ENCODE results near the gene LPCAT3.

Gene LPCAT3

GRCh38 chr12:6962285-6963015, 55.8 kb downstream of the LPCAT3 start:
- DNase-seq: no peak

DNA sequence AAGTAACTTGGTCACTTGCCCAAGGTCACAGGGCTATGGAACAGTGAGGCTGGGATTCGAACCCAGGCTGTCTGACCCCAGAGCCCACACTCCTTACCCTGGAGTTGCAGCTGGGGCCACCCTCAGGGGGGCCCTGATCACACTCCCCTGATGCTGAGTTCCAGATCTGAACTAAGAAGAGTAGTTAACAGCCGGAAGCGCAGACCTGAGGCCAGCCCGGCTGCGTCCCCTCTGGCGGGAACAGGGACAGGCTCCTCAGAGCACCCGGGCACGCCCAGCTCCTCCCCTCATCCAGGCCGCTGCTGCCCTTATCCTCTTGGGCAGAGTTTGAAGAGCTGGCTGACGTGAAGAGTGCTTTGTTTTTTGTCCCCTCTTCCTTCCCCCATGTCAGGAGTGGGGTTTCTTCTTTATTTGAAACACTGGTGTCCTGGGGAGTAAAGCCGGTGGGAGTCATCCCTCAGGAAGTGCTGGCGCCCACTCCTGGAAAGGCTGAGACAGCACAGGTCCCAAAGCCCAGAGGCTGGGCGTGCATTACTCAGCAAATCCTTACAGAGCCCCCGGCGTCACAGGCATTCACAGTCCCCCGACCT, 56.5 kb downstream of the LPCAT3 start:
- no peak for DNase-seq

- no peak for DNase-seq
Observed at GRCh38 chr12:6961278-6961694, 57.0 kb downstream of the LPCAT3 start.

DNA sequence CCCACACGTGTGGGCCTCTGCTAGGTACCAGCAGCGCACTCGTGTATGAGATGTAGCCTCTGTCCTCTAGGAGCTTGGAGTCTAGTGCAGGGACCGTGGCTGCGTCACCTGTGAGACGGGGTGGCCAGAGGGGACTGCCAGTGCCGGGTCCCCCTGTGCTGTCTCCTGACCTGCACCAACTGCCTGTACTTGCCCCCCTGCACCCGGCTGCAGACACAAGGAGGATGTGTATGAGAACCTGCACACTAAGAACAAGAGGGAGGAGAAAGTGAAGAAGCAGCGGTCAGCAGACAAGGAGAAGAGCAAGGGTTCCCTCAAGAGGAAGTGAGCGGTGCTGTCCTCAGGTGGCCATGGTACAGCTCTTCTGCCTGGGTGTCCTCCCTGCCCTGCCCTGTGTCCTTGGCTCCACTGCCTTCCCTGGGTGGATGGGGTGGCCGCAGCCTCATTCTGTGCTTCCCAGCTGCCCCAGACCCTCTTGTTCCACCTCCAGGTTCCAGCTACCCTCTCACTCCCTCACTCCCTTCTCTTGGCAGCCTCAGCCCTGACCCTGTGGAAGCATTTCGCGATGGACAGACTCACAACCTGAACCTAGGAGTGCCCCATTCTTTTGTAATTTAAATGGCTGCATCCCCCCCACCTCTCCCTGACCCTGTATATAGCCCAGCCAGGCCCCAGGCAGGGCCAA, 57.5 kb downstream of the LPCAT3 start:
- no peak for DNase-seq

DNA sequence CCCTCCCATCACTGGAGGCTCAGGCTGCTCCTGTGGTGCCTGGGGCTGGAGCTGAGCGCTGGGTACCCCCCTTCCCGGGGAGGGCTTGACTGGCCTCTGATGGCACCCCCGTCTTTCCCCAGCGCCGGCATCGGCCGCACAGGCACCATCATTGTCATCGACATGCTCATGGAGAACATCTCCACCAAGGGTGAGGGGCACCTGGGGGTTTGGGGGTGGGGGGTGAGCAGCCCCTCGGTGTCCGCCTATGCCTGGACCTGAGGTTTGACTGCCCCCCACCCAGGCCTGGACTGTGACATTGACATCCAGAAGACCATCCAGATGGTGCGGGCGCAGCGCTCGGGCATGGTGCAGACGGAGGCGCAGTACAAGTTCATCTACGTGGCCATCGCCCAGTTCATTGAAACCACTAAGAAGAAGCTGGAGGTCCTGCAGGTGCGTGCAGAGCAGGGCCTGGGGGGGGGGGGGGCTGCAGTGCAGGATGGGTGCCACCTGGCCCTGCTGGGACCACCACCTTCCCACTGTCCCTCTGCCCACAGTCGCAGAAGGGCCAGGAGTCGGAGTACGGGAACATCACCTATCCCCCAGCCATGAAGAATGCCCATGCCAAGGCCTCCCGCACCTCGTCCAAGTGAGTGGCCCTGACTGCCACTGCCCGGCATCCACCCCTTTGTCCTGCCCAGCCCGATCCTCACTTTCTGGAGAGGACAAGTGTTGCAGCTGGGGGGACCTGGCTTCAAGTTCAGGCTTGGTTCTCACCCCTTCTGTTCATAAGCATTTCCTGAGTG, 58.3 kb downstream of the LPCAT3 start:
- DNase-seq: no peak

DNA sequence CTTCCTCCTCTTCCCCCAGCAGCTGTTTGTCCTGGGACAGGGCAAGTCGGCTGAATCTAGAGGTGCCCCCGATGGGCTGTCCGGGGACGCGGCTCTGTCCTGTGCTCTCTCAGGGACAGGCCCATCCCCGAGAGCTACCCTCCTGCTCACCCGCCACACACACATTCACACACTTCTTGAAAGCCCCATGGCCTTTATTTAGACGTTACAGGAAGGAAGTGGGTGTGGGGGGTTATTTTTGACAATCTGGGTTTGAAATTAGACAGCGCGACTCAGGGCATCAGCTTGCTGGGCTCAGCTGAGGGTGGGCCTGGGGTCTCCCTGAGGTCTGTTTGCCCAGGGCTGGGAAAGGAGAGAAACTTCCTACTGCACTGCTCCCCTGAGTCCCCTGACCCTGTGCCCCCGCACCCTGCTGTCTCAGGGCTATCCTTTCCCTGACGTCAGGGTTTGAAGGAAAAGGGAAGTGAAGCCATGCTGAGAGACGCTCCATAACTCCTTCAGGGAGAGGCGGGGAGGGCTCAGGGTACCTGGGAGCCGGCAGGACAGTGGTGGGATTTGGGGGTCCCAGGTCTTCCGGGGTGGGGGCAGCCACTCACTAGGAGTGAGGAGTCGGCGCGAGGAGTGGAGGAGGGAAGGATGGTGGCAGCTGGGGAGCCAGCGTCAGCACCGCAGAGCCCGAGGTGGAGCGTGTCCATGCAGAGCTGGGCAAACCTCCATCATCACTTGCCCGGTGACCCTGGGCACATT, 59.0 kb downstream of the LPCAT3 start:
- no peak for DNase-seq

DNA sequence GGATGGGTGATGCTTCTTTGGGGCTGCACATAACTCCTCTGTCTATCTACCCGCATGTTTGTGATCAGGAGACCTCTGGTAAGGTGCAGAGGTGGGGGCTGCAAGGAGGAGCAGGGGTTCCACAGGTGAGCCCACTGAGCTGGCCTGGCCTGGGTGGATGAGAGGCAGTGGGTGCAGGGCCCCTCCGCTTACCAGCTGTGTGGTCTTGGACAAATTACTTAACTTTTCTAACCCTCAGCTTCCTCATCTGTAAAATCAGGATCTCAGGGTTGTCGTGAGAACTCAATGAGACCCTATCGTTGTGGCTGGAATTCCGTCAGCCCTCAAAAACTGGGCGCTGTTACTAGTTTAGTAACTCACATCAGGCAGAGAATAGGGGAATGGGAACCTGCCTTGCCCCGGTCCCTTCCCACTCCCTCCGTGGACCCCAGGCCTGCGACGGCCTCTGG, 59.6 kb downstream of the LPCAT3 start:
- DNase-seq: no peak

DNA sequence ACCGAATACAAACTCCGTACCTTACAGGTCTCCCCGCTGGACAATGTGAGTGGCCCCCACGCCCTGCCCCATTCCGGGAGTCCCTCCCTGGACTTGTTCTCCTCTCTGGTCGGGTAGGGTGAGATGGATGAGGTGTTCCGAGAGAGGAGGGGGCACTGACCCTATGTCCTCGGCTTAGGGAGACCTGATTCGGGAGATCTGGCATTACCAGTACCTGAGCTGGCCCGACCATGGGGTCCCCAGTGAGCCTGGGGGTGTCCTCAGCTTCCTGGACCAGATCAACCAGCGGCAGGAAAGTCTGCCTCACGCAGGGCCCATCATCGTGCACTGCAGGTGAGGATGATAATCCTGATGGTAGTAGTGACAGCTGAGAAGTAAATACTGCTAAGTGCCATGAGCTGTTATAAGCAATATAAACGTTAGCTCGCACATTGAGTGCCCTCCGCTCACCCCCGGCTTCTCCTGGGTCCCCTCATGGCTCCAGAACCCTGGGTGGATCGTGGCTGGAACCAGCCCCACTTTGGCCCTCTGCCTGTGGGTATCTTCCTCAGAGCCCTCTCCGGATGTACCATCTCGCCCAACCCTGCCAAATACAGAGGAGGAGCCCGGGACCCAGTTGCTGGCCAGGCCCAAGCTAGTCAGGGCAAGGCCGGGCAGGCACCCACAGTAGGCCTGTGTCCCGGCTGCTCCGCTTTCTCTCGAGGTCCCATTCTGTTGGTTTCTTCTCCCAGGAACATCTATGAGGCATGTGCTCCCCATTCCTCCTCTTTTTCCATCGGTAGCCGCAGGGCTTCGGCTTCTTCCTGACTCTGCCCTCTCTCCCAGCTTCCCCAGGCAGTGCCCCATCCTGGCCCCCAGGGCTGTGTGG, 60.3 kb downstream of the LPCAT3 start:
- no peak for DNase-seq

DNA sequence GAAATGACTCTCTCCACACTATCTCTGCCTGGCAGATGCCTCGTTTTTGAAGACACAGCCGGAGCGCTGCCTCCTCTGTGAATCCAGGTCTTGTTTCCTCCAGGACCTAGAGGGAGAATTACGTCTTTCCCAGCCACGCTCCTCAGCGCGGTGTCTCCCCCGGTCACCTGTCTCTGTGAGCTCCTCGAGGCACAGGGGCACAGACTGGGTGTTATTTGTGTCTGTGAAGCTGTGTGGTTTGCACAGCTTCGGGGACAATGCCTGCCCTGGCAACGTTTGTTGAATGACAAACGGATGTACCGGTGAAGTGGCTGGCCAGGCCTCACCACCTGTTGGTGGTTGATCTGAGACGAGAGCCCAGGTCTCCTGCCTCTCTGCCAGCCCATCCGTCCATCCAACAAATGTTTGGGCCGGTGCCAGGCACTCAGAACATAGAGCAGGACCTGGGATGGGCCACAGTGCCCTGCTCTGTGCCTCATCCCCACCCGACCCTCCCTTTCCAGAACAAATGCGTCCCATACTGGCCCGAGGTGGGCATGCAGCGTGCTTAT, 61.0 kb downstream of the LPCAT3 start:
- DNase-seq: no peak

DNA sequence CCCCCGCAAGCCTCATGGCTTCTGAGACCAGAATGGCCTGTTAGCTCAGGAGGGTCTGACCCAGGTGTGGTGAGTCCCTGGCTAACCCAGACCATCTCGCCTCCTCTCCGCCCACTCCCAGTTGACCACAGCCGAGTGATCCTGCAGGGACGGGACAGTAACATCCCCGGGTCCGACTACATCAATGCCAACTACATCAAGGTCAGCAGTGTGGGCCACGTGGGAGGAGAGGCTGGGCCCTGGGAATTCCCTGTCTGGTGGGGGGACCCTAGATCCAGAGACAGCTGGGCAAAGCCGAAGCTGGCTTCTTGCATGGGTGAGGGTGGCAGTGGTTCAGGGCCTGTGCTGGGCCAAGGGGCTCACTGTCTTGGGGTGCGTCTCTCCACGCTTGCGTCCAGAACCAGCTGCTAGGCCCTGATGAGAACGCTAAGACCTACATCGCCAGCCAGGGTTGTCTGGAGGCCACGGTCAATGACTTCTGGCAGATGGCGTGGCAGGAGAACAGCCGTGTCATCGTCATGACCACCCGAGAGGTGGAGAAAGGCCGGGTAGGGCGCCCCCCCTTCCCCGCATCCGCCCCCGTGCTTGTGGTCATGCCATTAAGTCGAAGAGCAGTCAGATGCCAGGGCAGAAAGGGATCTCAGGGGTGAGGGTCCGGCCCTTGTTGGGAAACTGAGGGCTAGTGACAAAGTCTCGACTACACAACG, 62.1 kb downstream of the LPCAT3 start:
- DNase-seq: no peak

DNA sequence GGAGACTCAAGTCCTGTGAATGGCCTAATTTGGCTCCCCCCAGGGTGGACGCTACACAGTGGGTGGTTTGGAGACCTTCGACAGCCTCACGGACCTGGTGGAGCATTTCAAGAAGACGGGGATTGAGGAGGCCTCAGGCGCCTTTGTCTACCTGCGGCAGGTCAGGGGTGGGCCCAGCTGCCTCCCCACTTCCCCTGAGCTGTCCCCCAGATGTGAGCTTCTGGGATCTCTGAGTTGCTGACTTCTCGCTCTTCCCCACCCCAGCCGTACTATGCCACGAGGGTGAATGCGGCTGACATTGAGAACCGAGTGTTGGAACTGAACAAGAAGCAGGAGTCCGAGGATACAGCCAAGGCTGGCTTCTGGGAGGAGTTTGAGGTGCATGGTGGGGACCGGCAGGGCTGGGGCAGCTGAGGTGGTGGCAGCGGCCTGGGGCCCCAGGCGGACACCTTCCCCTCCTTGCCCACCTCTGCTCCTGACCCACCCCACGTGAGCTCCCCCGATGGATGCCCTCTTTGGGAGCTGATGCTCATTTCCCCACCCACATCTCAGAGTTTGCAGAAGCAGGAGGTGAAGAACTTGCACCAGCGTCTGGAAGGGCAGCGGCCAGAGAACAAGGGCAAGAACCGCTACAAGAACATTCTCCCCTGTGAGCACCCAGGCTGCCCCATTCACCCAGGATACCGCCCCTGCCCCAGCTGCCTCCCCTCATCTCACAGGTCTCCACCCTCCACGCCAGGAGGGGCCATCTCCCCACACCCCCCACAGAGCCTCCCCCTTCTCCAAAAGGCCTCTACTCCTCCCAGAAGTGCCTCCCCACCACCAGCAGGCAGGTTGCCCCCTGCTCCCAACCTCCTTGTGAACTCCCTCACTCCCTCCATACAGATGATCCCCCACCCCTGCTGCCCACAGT, 62.9 kb downstream of the LPCAT3 start:
- DNase-seq: no peak

- DNase-seq: no peak
Observed at GRCh38 chr12:6954316-6955107, 63.8 kb downstream of the LPCAT3 start.

DNA sequence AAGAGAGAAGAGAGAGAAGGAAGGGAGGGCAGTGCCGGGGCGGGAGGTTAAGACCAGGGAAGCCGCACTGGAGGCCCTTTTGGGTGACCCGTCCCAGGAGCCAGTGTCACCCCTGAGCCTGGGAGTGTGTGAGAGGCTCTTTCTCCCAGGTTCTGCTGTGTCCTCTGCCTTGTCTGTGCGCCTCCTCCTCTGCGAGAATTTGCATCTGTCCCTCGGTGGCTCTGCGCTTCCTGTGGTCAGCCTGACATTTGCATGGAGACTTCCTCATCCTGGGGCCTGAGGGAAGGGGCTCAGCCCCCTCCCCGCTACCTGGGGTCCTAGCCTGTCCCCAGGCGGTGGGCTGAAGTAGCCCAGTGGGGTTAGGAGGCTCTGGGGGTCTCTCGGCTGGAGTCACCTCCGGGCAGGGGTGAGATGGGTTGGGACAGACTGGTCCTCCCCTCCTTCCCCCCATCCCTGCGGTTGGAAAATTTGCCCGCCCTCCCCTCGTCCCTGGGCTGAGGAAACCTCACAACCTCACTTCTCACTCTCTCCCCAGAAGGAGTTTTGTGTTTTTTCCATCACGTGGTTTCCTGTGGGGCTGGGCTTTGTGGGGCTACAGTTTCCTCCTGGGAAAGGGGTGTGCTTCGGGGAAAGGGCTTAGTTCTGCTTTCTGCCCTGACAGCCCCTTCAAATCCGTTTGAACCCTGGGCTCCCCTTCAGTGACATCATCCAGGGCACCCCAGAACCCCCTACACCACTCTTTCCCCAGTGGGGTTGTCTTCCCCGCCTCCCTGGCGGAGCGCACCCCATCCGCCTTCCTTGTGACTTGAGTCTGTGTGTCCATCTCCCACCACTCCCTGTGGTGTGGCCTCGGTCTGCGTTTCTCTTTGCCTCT, 64.6 kb downstream of the LPCAT3 start:
- DNase-seq: no peak

DNA sequence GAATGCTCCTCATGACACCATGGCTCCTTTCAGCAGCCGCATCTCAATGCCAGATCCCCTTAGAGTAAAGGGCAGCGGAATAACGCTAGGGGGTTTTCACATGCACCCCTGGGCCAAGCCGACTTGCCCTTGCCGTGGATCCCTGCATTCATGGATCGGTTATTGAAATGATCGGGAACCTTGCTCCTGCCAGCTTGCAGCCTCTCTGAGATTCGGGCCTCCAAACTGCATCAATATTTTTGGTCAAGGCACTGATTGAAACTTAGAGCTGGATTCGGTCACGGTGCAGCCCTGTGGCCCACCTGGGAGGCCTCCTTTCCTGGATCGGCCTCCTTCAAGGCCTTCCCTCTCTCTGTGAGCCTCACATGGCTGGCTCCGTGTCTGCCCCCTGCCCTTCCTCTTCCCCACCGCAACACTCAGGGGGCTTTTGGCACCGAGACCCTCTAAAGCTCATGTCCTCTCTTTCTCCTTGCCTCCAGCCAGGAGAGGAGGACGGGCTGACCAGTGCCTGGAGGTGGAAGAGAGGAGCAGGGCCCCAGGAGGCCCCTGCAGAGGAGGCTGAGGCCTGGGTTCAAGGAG, 65.3 kb downstream of the LPCAT3 start:
- no peak for DNase-seq

- no peak for DNase-seq
Observed at GRCh38 chr12:6952121-6952862, 66.0 kb downstream of the LPCAT3 start.

- no peak for DNase-seq
Observed at GRCh38 chr12:6951551-6952120, 66.6 kb downstream of the LPCAT3 start.
